Midbrain (tissue), 1 donor: ENCODE measurements around the gene TRMT44.
"Not testable (repeated sequence)": the region's sequence is repeated elsewhere in the genome, so short reads cannot be mapped to it uniquely, and the experiment has no call there.

Experiments used
- DNase-seq: peaks from one replicate; lab custom pipeline; 2025; lab: John Stamatoyannopoulos, UW

TRMT44 gene

GRCh38 chr4:8406887-8407286 lies 33.7 kb upstream of the TRMT44 start:
- peak; percentile 19 for DNase-seq

- no peak for DNase-seq
Measured at GRCh38 chr4:8407316-8407715, 33.3 kb upstream of the TRMT44 start.

- DNase-seq, result no peak
Measured at GRCh38 chr4:8407756-8408155, 32.8 kb upstream of the TRMT44 start.

- DNase-seq, result no peak
Measured at GRCh38 chr4:8409264-8410065, 31.1 kb upstream of the TRMT44 start.

GRCh38 chr4:8410066-8410625 lies 30.4 kb upstream of the TRMT44 start:
- no peak for DNase-seq

- DNase-seq, result no peak
Measured at GRCh38 chr4:8410641-8411271, 29.8 kb upstream of the TRMT44 start.

- DNase-seq, result no peak
Measured at GRCh38 chr4:8411351-8412180, 29.0 kb upstream of the TRMT44 start.

DNA sequence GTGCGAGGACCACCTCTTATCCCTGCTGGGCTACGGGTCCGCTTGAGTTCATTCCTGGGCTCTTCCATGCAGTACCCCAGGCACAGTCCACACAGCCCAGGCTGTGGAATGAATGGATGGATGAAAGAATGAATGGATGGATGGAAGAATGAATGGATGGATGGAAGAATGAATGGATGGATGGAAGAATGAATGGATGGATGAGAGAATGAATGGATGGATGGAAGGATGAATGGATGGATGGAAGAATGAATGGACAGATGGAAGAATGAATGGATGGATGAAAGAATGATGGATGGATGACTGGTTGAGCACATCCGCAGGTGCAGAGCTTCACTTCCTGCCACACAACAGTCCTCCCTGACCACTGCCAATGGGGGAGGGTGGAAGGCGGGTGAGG lies 28.3 kb upstream of the TRMT44 start:
- no peak for DNase-seq

DNA sequence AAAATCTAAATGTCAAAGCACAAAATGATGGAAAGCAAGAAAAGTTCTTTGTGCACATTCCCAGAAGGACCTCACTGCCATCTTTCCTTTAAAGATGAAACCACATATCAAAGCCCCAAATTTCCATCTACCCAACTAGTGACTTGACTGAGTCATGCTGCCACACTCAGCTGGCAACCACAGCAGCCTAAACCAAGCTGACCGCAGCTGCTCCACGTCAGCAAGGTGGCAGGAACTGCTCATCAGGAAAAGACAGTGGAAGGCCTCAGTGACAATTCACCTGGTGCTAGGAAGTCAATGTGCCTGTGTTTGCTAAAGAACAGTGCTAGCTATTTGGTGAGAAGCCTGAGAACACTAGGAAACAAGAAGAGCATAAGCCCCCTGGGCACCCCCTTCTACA lies 26.2 kb upstream of the TRMT44 start:
- DNase-seq, result no peak

GRCh38 chr4:8417071-8417614 lies 23.4 kb upstream of the TRMT44 start:
- no peak for DNase-seq

- no peak for DNase-seq
Measured at GRCh38 chr4:8419222-8420041, 21.1 kb upstream of the TRMT44 start.

DNA sequence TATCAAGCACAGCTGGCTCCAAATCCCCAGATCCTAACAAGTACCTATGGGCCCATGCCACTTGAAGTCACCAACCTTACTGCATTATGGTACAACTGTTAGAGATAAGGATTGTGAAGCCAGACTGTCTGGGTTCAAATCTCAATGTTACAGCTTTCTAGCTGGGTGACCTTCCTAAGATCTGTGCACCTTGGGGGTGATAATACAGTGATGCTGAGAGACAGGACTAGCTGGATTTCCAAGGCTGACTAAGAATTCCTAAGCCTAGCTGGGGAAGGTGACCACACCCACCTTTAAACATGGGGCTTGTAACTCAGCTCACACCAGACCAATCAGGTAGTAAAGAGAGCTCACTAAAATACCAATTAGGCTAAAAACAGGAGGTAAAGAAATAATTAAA lies 20.4 kb upstream of the TRMT44 start:
- not testable (repeated sequence) for DNase-seq

- no peak for DNase-seq
Measured at GRCh38 chr4:8422327-8422726, 18.2 kb upstream of the TRMT44 start.

DNA sequence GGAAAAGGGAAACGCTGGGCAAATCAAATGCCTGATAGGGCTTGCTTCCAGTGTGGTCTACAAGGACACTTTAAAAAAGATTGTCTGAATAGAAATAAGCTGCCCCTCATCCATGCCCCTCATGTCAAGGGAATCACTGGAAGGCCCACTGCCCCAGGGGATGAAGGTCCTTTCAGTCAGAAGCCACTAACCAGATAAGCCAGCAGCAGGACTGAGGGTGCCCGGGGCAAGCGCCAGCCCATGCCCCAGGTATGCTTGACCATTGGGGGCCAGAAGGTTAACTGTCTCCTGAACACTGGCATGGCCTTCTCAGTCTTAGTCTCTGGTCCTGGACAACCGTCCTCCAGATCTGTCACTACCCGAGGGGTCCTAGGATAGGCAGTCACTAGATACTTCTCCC lies 17.8 kb upstream of the TRMT44 start:
- DNase-seq, result no peak

GRCh38 chr4:8427262-8427661 lies 13.3 kb upstream of the TRMT44 start:
- DNase-seq, result no peak

DNA sequence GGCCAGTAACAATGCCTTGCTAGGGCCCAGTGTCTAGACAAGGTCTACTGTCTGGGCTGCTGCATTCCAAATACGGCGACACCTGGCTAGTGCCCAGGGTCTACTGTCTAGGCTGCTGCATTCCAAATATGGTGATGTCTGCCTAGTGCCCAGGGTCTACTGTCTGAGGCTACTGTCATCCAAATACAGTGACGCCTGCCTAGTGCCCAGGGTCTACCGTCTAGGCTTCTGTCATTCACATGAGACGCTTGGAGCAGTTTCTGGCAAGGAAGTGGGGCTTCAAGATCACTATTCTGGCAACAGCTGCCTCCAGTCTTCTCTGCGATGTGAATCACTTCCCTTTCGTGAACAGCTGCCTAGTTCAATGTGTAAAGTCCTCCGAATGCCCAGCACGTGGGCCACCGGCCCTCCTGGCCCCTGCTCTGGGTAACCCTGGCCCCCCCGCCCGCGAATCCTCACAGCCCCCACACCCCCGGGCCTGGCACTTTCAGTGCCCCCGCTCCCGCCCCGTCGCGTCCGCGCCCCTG lies 12.8 kb upstream of the TRMT44 start:
- DNase-seq, result no peak

GRCh38 chr4:8428288-8429097 lies 12.1 kb upstream of the TRMT44 start:
- peak; percentile 95 for DNase-seq

GRCh38 chr4:8431553-8431952 lies 9.0 kb upstream of the TRMT44 start:
- no peak for DNase-seq

- no peak for DNase-seq
Measured at GRCh38 chr4:8433136-8433535, 7.4 kb upstream of the TRMT44 start.
